H9 (cell line): ENCODE measurements around the gene ZNF774. TPM values are rescaled to one million over a fixed set of nuclear protein-coding genes. Genes with fewer than 3 reads are reported as not detected.

Experiments used
- DNase-seq: peaks from one replicate; pipeline ENCODE4 v3.0.0-alpha.2; 2017
- H2AFZ ChIP-seq: one replicate; pipeline ENCODE4 v1.6.1; 2013; ENCODE audit warnings: mild to moderate bottlenecking, low read length, control low read depth, moderate library complexity
- H2AK5ac ChIP-seq: 2 replicates; pipeline ENCODE4 v1.6.1; 2013; ENCODE audit warnings: low read length, control low read depth, mixed read lengths; ENCODE audit not compliant: insufficient read length
- H2BK120ac ChIP-seq: one replicate; pipeline ENCODE4 v1.6.1; 2013; ENCODE audit warnings: low read depth, mild to moderate bottlenecking, low read length, control low read depth, inconsistent platforms; ENCODE audit not compliant: poor library complexity, severe bottlenecking
- H2BK12ac ChIP-seq: 2 replicates; pipeline ENCODE4 v1.6.1; 2013; ENCODE audit warnings: low read length, control low read depth, mixed read lengths, low read depth; ENCODE audit not compliant: insufficient read length
- H2BK15ac ChIP-seq: 2 replicates; pipeline ENCODE4 v1.6.1; 2013; ENCODE audit warnings: low read depth, low read length, control low read depth
- H2BK20ac ChIP-seq: one replicate; pipeline ENCODE4 v1.6.1; 2013; ENCODE audit warnings: low read depth, mild to moderate bottlenecking, low read length, control low read depth, inconsistent platforms; ENCODE audit not compliant: poor library complexity, severe bottlenecking
- H2BK5ac ChIP-seq: 2 replicates; pipeline ENCODE4 v1.6.1; 2013; ENCODE audit warnings: low read length, control low read depth, mixed read lengths; ENCODE audit not compliant: insufficient read length
- H3K14ac ChIP-seq: 2 replicates; pipeline ENCODE4 v1.6.1; 2013; ENCODE audit warnings: low read length, control low read depth; ENCODE audit not compliant: insufficient read depth
- H3K18ac ChIP-seq: 2 replicates; pipeline ENCODE4 v1.6.1; 2013; ENCODE audit warnings: low read depth, mild to moderate bottlenecking, mixed read lengths, low read length, control low read depth; ENCODE audit not compliant: insufficient read length
- H3K23ac ChIP-seq: 2 replicates; pipeline ENCODE4 v1.6.1; 2013; ENCODE audit warnings: low read length, control low read depth, mixed read lengths, low read depth; ENCODE audit not compliant: insufficient read length
- H3K23me2 ChIP-seq: 2 replicates; pipeline ENCODE4 v1.6.1; 2013; ENCODE audit warnings: low read depth, mild to moderate bottlenecking, mixed read lengths, low read length, control low read depth; ENCODE audit not compliant: insufficient read length, poor library complexity, severe bottlenecking
- H3K27ac ChIP-seq: 2 replicates; pipeline ENCODE4 v1.5.1; 2013; ENCODE audit warnings: low read length, control low read depth, mixed read lengths, low read depth; ENCODE audit not compliant: insufficient read length
- H3K27me3 ChIP-seq: 2 replicates; pipeline ENCODE4 v1.6.1; 2013; ENCODE audit warnings: low read length, control low read depth, inconsistent platforms; ENCODE audit not compliant: insufficient read depth
- H3K4ac ChIP-seq: 2 replicates; pipeline ENCODE4 v1.6.1; 2013; ENCODE audit warnings: low read depth, mild to moderate bottlenecking, control low read depth, inconsistent platforms, low read length, moderate library complexity
- H3K4me1 ChIP-seq: 2 replicates; pipeline ENCODE4 v1.6.1; 2013; ENCODE audit warnings: low read length, control low read depth, inconsistent platforms; ENCODE audit not compliant: insufficient read depth
- H3K4me2 ChIP-seq: 2 replicates; pipeline ENCODE4 v1.6.1; 2013; ENCODE audit warnings: low read length, control low read depth, mixed read lengths; ENCODE audit not compliant: insufficient read length, insufficient read depth
- H3K56ac ChIP-seq: 2 replicates; pipeline ENCODE4 v1.6.1; 2013; ENCODE audit warnings: low read depth, mild to moderate bottlenecking, mixed read lengths, low read length, control low read depth; ENCODE audit not compliant: insufficient read length
- H3K79me1 ChIP-seq: 2 replicates; pipeline ENCODE4 v1.6.1; 2013; ENCODE audit warnings: low read depth, mild to moderate bottlenecking, moderate library complexity, low read length, control low read depth, inconsistent platforms; ENCODE audit not compliant: insufficient read depth, poor library complexity, severe bottlenecking
- H3K79me2 ChIP-seq: 2 replicates; pipeline ENCODE4 v1.6.1; 2013; ENCODE audit warnings: low read length, control low read depth, inconsistent platforms; ENCODE audit not compliant: insufficient read depth
- H3K9ac ChIP-seq: 2 replicates; pipeline ENCODE4 v1.6.1; 2013; ENCODE audit warnings: low read length, control low read depth, mixed read lengths; ENCODE audit not compliant: insufficient read length; ENCODE audit errors: extremely low read depth
- H3K9me3 ChIP-seq: one replicate; pipeline ENCODE4 v1.6.1; 2013; ENCODE audit warnings: low read depth, low read length, inconsistent platforms; ENCODE audit not compliant: control insufficient read depth
- H3T11ph ChIP-seq: one replicate; pipeline ENCODE4 v1.6.1; 2013; ENCODE audit warnings: mild to moderate bottlenecking, low read length, control low read depth, inconsistent platforms
- H4K20me1 ChIP-seq: one replicate; pipeline ENCODE4 v1.6.1; 2013; ENCODE audit not compliant: control insufficient read depth, insufficient read length, insufficient read depth
- H4K5ac ChIP-seq: 2 replicates; pipeline ENCODE4 v1.6.1; 2013; ENCODE audit warnings: low read depth, mild to moderate bottlenecking, mixed read lengths, low read length, control low read depth; ENCODE audit not compliant: insufficient read length
- H4K8ac ChIP-seq: replicated peaks from 2 replicates; pipeline ENCODE4 v1.6.1; 2013; ENCODE audit warnings: low read length, control low read depth, mixed read lengths, low read depth; ENCODE audit not compliant: insufficient read length
- H4K91ac ChIP-seq: 2 replicates; pipeline ENCODE4 v1.6.1; 2013; ENCODE audit warnings: low read depth, mild to moderate bottlenecking, moderate library complexity, mixed read lengths, low read length, control low read depth; ENCODE audit not compliant: insufficient read length
- H3K27ac Mint-ChIP-seq, 3 experiments: 2 replicates in 2 of 3; 3 replicates in 1 of 3; pipeline ENCODE4 v1.8.0; 2020 to 2021; ENCODE audit warnings: mixed read lengths in 3 of 3, mild to moderate bottlenecking in 1 of 3, moderate library complexity in 1 of 3
- H3K27me3 Mint-ChIP-seq: 2 replicates; pipeline ENCODE4 v1.8.0; 2021; ENCODE audit warnings: low read depth, mild to moderate bottlenecking, moderate library complexity, mixed read lengths
- H3K36me3 Mint-ChIP-seq, 3 experiments: 2 replicates in 2 of 3; 3 replicates in 1 of 3; pipeline ENCODE4 v1.8.0; 2020 to 2021; ENCODE audit warnings: low read depth in 3 of 3, mixed read lengths in 3 of 3; ENCODE audit not compliant: insufficient read depth in 1 of 3
- H3K4me1 Mint-ChIP-seq, 2 experiments: 2 replicates each; pipeline ENCODE4 v1.8.0; 2020; ENCODE audit warnings: mixed read lengths in 2 of 2
- H3K4me3 Mint-ChIP-seq, 2 experiments: 2 replicates in 1 of 2; 3 replicates in 1 of 2; pipeline ENCODE4 v1.8.0; 2020 to 2021; ENCODE audit warnings: mild to moderate bottlenecking in 2 of 2, mixed read lengths in 2 of 2, moderate library complexity in 1 of 2
- H3K9me3 Mint-ChIP-seq, 2 experiments: 2 replicates in 1 of 2; 3 replicates in 1 of 2; pipeline ENCODE4 v1.8.0; 2020; ENCODE audit warnings: mild to moderate bottlenecking in 2 of 2, mixed read lengths in 2 of 2, moderate library complexity in 1 of 2
- CTCF ChIP-seq: fragments of 200-600 bp; sonication (generic); conservative IDR thresholded peaks from 3 replicates; pipeline ENCODE4 v1.8.0; 2021; ENCODE audit warnings: antibody characterized with exemption, mild to moderate bottlenecking
- WGBS: extraction: QIAGEN DNeasy Blood & Tissue Kit; methylation state at CpG from one replicate; pipeline ENCODE4 v1.1.7; 2013; ENCODE audit warnings: missing lambda C conversion rate, low lambda C conversion rate, mixed read lengths; ENCODE audit not compliant: insufficient read length; ENCODE audit errors: extremely low coverage; 5-methylcytosine and 5-hydroxymethylcytosine counted together
- total RNA-seq: library from RNA; stranded (reverse); gene quantifications from 2 replicates; pipeline ENCODE4 v1.2.1, GENCODE V29; 2021

ZNF774 gene
- total RNA-seq, 1 experiment from 2014 or later: 2.5 TPM

- H3K36me3 Mint-ChIP-seq: no peaks in the 10 kb centered on the region
- H3K14ac ChIP-seq: no peak overlapping the region
- H3K23me2 ChIP-seq: peaks cover 10% of the 10 kb centered on the region
- no peak overlapping the region for H3K27ac Mint-ChIP-seq
- H3K4me1 Mint-ChIP-seq: peaks cover 4 to 5% of the 10 kb centered on the region in 2 experiments; a peak in 2 of 4 replicates
- no peak overlapping the region for H3K4me3 Mint-ChIP-seq
- H2BK20ac ChIP-seq: no peak overlapping the region
- H2BK5ac ChIP-seq: no peak overlapping the region
- H3T11ph ChIP-seq: no peak overlapping the region
- H3K23ac ChIP-seq: no peak overlapping the region
- peaks cover 15% of the 10 kb centered on the region for H3K27me3 Mint-ChIP-seq
- H2BK15ac ChIP-seq: no peak overlapping the region
- no peak overlapping the region for H2AFZ ChIP-seq
- no peaks in the 10 kb centered on the region for H3K79me1 ChIP-seq
- H3K9ac ChIP-seq: no peak overlapping the region
- no peak overlapping the region for H3K56ac ChIP-seq
- no peak overlapping the region for H3K27ac ChIP-seq
- H3K27me3 ChIP-seq: no peaks in the 10 kb centered on the region
- no CpG with 5 or more reads among the region's 9 CpGs for WGBS
- H4K91ac ChIP-seq: no peak overlapping the region
- DNase-seq: no peak
- no peaks in the 10 kb centered on the region for H3K79me2 ChIP-seq
- H4K8ac ChIP-seq: no peak overlapping the region
- no peaks in the 10 kb centered on the region for H3K9me3 Mint-ChIP-seq
- no peak overlapping the region for H3K4ac ChIP-seq
- H2AK5ac ChIP-seq: no peak overlapping the region
- H3K4me2 ChIP-seq: no peak overlapping the region
- H4K20me1 ChIP-seq: no peaks in the 10 kb centered on the region
- no peak overlapping the region for H4K5ac ChIP-seq
- no peak for TF ChIP-seq CTCF
- no peak overlapping the region for H2BK12ac ChIP-seq
- H3K4me1 ChIP-seq: no peaks in the 10 kb centered on the region; the same call in 1 of the 2 replicates
- no peak overlapping the region for H2BK120ac ChIP-seq
- H3K9me3 ChIP-seq: no peaks in the 10 kb centered on the region
- H3K18ac ChIP-seq: no peak overlapping the region
These were observed 2.3 kb upstream of the ZNF774 start for GRCh38 chr15:90349821-90350220.
